ENCODE results near the gene ZIC4.

ZIC4 gene

GRCh38 chr3:147392625-147392946 lies 13.8 kb downstream of the ZIC4 start:
- no peaks in the 10 kb centered on the region for H3K9me3 ChIP-seq (replicated peaks; ENCODE audit: low read length)
- H3K4me1 ChIP-seq (ENCODE audit: control insufficient read depth, insufficient read depth, low read length): peaks cover 11% of the 10 kb centered on the region
- no peaks in the 10 kb centered on the region for H3K27me3 ChIP-seq (ENCODE audit: control insufficient read depth, insufficient read depth, low read length)

DNA sequence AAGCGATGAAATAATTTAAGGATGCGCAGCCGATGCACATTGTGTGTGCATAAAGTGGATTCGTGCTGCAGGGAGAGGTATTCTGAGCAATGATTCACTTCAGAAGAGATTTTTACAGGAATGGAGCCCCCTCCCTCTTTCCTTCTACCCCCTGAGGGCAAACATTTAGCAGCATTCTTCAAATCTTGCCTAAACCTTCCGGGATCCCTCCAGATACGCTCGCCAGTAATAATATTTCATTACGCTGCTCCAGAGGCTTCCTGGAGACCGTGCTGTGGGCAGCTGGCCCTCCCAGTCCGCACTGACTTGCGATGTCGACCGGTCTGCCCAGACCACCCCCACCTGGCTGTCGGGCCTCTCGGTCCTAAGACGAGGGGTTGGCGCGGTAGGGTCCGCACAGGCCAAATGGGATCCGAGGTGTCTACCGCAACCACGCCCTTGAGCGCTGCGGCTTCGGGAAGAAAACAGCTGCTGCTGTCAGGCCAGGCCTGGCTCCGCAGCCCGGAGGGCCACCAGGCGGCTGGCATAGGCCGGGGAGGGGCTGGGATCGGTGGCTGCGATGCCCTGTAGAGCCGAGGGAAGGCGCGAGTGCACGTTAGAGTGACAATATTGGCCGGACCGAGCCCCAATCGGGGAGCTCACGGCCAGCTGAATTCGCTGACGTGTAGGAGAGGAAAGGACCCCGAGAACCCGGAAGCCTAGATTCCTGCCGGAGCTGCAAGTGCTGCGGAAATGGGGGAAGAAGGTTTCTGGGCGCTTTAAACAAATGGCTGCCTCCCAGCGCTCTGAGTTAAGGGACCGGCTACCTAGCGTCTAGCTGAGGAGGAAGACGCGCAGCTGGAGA lies 14.3 kb downstream of the ZIC4 start:
- Histone ChIP-seq H3K36me3 (ENCODE audit: insufficient read depth, low read length) (no peaks in the 10 kb centered on the region), H3K9me3 (replicated peaks; ENCODE audit: low read length) (no peaks in the 10 kb centered on the region), H3K4me2 (ENCODE audit: low read length) (peak overlapping the region; percentile 93), H3K27me3 (ENCODE audit: control insufficient read depth, insufficient read depth, low read length) (no peaks in the 10 kb centered on the region), H3K9ac (ENCODE audit: low read depth, low read length) (peak overlapping the region; percentile 82), H3K4me1 (ENCODE audit: control insufficient read depth, insufficient read depth, low read length) (peaks cover 11% of the 10 kb centered on the region), H3K4me3 (ENCODE audit: low read length) (peak overlapping the region; percentile 73)

More at GRCh38 chr3:147392625-147392946, 13.8 kb downstream of the ZIC4 start:
- no peaks in the 10 kb centered on the region for H3K36me3 ChIP-seq (ENCODE audit: insufficient read depth, low read length)
- peak overlapping the region; percentile 93 for H3K4me2 ChIP-seq (ENCODE audit: low read length)
- H3K4me3 ChIP-seq (ENCODE audit: low read length): peak overlapping the region; percentile 73
- peak overlapping the region; percentile 82 for H3K9ac ChIP-seq (ENCODE audit: low read depth, low read length)

DNA sequence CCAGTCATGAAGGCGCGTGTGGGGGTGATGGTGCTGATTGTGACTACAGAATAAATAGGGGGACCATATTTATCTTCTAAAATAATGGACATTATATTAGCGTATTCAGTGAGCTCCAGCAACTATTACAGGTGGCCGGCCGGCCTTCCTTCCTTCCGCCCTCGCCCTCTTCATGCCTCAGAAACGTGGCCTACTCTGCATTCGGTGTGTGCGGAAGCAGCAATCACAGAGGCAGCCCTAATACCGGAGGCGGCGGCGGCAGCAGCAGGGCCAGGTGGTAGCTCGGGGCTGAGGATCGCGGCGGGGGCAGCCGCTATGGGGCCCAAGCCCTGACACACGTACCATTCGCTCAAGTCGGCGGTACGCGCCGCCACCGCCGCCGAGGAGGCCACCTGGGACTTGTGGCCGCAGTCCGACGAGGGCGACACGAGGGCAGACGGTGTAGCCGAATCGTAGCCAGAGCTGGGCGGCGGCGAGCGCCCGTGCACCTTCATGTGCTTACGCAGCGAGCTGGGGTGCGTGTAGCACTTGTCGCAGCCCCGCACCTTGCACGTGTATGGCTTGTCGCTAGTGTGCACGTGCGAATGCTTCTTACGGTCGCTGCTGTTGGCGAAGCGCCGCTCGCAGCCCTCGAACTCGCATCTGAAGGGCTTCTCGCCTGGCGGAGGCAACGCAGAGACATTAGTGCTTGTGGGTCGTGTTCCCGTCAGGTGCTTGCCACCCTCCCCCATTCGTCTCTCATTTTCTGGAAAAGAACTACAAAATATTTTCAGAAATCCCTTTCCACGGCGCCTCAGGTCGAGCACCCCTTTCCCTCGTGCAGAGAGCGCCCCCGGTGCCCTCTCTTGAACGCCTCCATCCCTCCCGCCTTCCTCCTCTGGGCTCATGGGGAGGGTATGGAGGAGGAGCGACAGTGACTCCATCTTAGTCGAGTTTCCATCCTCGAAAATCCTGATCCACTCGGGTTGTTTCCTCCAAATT lies 15.5 kb downstream of the ZIC4 start:
- Histone ChIP-seq H3K27me3 (ENCODE audit: control insufficient read depth, insufficient read depth, low read length) (no peaks in the 10 kb centered on the region), H3K9me3 (replicated peaks; ENCODE audit: low read length) (no peaks in the 10 kb centered on the region), H3K4me3 (ENCODE audit: low read length) (no peak overlapping the region)

DNA sequence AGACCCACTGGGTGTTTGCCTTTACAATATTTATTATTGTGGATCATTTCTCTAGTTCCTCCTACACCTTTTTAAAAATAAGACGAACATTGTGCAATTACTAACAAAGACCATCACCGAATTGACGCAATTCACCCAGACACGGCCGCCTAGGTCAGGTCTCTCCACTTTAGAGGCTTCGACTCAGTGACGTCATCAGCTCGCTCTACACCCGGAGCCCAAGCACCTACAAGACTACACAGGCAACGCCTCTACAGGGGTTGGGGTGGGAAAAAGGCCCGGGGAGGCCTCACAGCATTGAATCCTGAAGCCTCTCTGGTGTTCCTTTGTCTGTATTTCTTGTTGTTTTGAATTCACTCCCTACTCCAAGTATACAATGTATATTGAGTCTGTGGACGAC lies 16.6 kb downstream of the ZIC4 start:
- no peak overlapping the region for H3K4me2 ChIP-seq (ENCODE audit: low read length)
- no peak overlapping the region for H3K9ac ChIP-seq (ENCODE audit: low read depth, low read length)
- H3K27me3 ChIP-seq (ENCODE audit: control insufficient read depth, insufficient read depth, low read length): no peaks in the 10 kb centered on the region
- no peak overlapping the region for H3K4me3 ChIP-seq (ENCODE audit: low read length)
- H3K36me3 ChIP-seq (ENCODE audit: insufficient read depth, low read length): no peaks in the 10 kb centered on the region
- H3K9me3 ChIP-seq (replicated peaks; ENCODE audit: low read length): no peaks in the 10 kb centered on the region
- H3K4me1 ChIP-seq (ENCODE audit: control insufficient read depth, insufficient read depth, low read length): peaks cover 4% of the 10 kb centered on the region

More for the DNA sequence above, 15.5 kb downstream of the ZIC4 start:
- H3K9ac ChIP-seq (ENCODE audit: low read depth, low read length): no peak overlapping the region
- no peaks in the 10 kb centered on the region for H3K36me3 ChIP-seq (ENCODE audit: insufficient read depth, low read length)
- peaks cover 11% of the 10 kb centered on the region for H3K4me1 ChIP-seq (ENCODE audit: control insufficient read depth, insufficient read depth, low read length)
- H3K4me2 ChIP-seq (ENCODE audit: low read length): no peak overlapping the region

- Histone ChIP-seq H3K9me3 (replicated peaks; ENCODE audit: low read length) (no peaks in the 10 kb centered on the region), H3K27me3 (ENCODE audit: control insufficient read depth, insufficient read depth, low read length) (no peaks in the 10 kb centered on the region), H3K9ac (ENCODE audit: low read depth, low read length) (no peak overlapping the region), H3K4me1 (ENCODE audit: control insufficient read depth, insufficient read depth, low read length) (peaks cover 4% of the 10 kb centered on the region), H3K4me3 (ENCODE audit: low read length) (no peak overlapping the region), H3K36me3 (ENCODE audit: insufficient read depth, low read length) (no peaks in the 10 kb centered on the region), H3K4me2 (ENCODE audit: low read length) (no peak overlapping the region)
These were observed 17.4 kb downstream of the ZIC4 start for GRCh38 chr3:147388700-147389580.

DNA sequence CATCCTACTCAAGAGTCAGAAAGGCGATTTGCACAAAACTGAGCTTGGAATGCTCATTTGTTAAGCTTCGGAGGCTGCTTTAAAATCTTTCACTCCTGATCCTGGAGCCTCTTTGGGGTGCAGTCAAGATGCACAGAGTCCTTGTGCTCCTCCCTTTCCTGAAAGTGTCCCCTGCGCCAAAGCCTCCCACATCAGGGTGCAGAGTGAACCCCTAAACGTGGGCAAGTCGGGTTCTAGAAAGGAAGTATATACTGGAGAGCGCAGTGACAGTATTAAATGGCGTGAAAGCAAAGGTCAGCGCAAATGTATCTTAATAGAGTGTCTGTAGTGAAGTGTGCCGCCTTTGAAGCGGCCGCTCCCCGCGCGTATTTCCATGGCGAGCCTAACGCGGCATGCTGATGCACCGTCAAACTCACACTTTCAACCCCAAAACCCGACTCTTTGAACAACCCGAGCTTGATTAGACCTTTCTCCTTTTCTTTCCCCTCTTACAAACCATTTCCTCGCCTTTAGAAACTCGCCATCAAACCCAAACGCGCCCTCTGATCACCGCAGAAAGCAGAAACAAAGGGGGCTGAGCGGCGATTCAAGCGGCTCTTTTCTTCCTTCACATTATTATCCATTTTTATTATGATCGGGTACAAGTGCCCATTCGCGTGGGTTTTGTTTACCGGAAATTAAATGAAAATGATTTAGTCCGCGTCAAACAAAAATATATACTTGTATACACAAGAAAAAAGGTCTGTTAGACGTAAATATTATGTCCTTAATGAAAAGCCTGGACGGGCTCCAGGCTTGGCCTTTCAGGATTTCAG lies 18.3 kb downstream of the ZIC4 start:
- Histone ChIP-seq H3K9ac (ENCODE audit: low read depth, low read length) (no peak overlapping the region), H3K27me3 (ENCODE audit: control insufficient read depth, insufficient read depth, low read length) (no peaks in the 10 kb centered on the region), H3K4me2 (ENCODE audit: low read length) (no peak overlapping the region), H3K36me3 (ENCODE audit: insufficient read depth, low read length) (no peaks in the 10 kb centered on the region), H3K4me1 (ENCODE audit: control insufficient read depth, insufficient read depth, low read length) (peaks cover 4% of the 10 kb centered on the region), H3K9me3 (replicated peaks; ENCODE audit: low read length) (no peaks in the 10 kb centered on the region), H3K4me3 (ENCODE audit: low read length) (no peak overlapping the region)

GRCh38 chr3:147387291-147387884 lies 19.0 kb downstream of the ZIC4 start:
- H3K27me3 ChIP-seq (ENCODE audit: control insufficient read depth, insufficient read depth, low read length): no peaks in the 10 kb centered on the region
- peaks cover 4% of the 10 kb centered on the region for H3K4me1 ChIP-seq (ENCODE audit: control insufficient read depth, insufficient read depth, low read length)

DNA sequence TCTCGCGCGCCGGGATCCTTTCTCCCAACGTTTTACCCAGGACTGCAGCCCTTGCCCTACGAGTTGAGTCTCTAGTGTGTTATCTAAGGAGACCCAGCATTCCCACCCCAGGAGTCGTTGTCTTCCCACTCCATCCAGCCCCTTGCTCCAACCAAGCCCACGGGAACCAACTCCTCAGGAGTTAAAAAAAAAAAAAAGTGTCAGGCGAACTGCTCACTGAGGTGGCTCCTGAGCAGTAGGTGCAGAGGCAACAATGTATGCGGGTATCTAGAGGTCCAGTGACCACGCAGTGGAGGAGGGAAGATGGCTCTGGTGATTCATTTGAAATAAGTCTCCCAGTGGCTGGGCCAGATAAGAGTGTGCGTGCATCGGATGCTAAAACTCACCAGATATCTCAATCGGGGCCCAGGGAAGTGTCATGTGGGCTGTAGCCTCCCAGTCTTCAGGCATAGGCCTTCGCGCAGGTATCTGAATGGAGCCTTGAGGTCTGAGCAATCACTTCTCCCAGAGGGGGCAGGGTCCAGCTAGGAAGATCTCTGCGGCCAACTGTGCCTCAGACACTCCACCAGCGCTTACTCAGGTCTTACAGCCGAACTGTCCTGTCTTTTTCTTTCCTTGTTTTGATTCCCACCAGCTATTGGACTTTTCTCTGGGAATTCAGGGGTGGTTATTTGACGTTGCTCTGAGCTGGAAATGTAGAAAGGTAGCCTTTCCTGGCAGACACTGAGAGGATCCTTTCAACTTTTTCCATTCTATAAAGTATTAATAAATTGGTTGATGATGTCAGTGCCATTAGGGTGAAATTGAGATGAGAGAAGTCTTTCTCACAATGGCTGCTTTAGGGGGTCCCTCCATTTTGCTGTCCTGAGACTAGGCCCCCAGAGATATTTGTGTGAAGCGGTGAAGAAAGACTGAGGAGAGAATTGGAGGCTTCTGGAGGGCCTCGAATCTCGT lies 21.0 kb downstream of the ZIC4 start:
- H3K4me3 ChIP-seq (ENCODE audit: low read length): no peak overlapping the region
- H3K27me3 ChIP-seq (ENCODE audit: control insufficient read depth, insufficient read depth, low read length): no peaks in the 10 kb centered on the region
- H3K36me3 ChIP-seq (ENCODE audit: insufficient read depth, low read length): no peaks in the 10 kb centered on the region
- H3K9me3 ChIP-seq (replicated peaks; ENCODE audit: low read length): no peaks in the 10 kb centered on the region
- no peak overlapping the region for H3K9ac ChIP-seq (ENCODE audit: low read depth, low read length)
- H3K4me2 ChIP-seq (ENCODE audit: low read length): no peak overlapping the region
- H3K4me1 ChIP-seq (ENCODE audit: control insufficient read depth, insufficient read depth, low read length): no peaks in the 10 kb centered on the region

More at GRCh38 chr3:147387291-147387884, 19.0 kb downstream of the ZIC4 start:
- H3K4me2 ChIP-seq (ENCODE audit: low read length): no peak overlapping the region
- no peaks in the 10 kb centered on the region for H3K36me3 ChIP-seq (ENCODE audit: insufficient read depth, low read length)
- no peaks in the 10 kb centered on the region for H3K9me3 ChIP-seq (replicated peaks; ENCODE audit: low read length)
- H3K9ac ChIP-seq (ENCODE audit: low read depth, low read length): no peak overlapping the region
- no peak overlapping the region for H3K4me3 ChIP-seq (ENCODE audit: low read length)

DNA sequence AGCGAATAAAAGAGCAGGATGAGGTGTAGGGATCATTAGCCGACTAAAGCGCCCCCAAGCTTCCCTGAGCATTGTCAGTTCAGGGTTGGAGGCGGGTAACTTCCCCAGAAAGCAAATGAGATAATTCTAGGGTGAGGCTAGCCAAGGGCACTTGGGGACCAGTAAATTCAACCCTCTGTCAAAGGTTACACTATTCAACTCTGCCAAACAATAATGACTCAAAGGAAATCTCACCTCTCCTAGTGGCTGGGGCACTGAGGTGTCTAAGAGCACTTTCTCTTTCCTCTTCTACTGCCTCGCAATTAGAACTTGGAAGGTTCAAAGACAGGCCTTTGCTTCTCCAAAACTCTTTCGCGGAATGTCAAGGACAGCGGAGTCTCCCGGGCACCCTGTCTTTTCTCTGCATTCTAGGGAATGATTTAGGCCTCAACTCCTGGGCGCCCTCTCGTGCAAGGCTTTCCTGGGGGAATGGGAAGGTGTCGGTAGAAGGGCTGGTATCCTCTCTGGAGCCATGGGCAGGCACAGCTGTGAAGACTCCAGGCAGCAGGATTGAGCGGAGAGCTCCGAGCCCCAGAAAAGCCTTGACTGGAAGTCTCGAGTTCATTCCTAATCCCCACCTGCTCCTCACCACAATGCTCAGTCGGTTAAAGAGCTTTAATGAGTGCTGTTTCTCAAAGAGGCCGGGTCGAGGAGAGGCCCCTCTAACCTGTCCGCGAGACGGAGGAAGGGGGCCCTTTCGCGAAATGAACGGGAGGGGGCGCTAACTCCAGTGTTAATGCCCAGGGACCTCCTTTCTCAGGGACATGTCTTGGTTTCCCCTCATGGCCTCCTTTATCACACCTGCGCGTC lies 21.9 kb downstream of the ZIC4 start:
- Histone ChIP-seq H3K27me3 (ENCODE audit: control insufficient read depth, insufficient read depth, low read length) (no peaks in the 10 kb centered on the region), H3K9ac (ENCODE audit: low read depth, low read length) (no peak overlapping the region), H3K4me3 (ENCODE audit: low read length) (no peak overlapping the region), H3K36me3 (ENCODE audit: insufficient read depth, low read length) (no peaks in the 10 kb centered on the region), H3K4me2 (ENCODE audit: low read length) (no peak overlapping the region), H3K4me1 (ENCODE audit: control insufficient read depth, insufficient read depth, low read length) (no peaks in the 10 kb centered on the region), H3K9me3 (replicated peaks; ENCODE audit: low read length) (no peaks in the 10 kb centered on the region)
